Heart left ventricle (tissue), 13 donors: ENCODE data around the gene ZBTB46.

Experiments used
- CTCF ChIP-seq, 12 donors: fragments of 200-600 bp; sonication (generic) in 4 of 12; IDR thresholded peaks; one replicate each; pipeline versions ENCODE4 v1.5.0 to v1.8.0; 2018 to 2022; ENCODE audit warnings: antibody characterized with exemption in 12 of 12, mild to moderate bottlenecking in 5 of 12
- POLR2A ChIP-seq, 2 donors: fragments of 450-650 bp; IDR thresholded peaks; one replicate each; pipeline ENCODE4 v1.6.1; 2017; ENCODE audit warnings: antibody characterized with exemption in 2 of 2, mild to moderate bottlenecking in 2 of 2, moderate library complexity in 2 of 2
- donor health status: ischemic (EF 13 %, LVEDD 7.1; RV severe dilation, severe dysfunction).
- donor health status: DM: no; HTN: yes; CAD: no.
- donor health status: DM: no; HTN: no; CAD: no.
- donor health status: ischemic (EF 25% LVEDD 6.9; RV normal size, moderate dysfunction).
- donor health status: ischemic (EF 25% LVEDD 5.7; RV mildly dilated, moderate dysfunction).
- donor health status: ischemic (EF 35%, LVEDD 5.7; RV mildly dilated, moderate dysfunction).
- donor health status: nonischemic (EF 11% LVEDD 7.7; RV severe dilation, severe dysfunction).
- donor health status: DM: yes; HTN: yes; CAD: no.
- donor health status: PGD.
- donor health status: ischemic (EF 29% LVEDD 5.4; RV normal size, mild dysfunction).
- donor health status: nonischemic (EF 23%, LVEDD 6.1; RV moderate dilation, normal function).

DNA sequence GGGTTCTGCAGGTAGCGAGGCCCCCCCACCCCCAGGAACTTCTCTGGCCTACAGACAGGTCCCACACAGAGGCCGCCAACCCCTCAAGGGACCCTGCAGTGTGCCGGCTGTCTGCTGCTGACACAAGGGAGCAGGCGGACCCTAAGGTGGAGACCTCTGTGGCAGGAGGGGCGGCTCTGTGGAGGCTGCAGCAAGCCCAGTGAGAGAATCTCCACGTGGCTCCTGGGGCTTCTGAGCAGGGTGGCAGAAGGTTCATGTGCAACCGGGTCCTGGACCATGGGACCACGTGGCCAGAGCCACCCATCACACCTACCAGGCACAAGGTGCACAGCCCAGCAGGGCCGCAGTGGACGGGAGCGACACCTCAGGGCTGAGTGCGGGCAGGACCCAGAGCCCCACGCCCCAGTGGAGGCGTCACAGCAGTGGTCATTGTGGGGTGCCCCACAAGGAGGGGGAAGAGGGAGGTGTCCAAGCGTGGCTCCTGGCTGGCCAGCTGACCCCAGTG lies 127.5 kb downstream of the ZBTB46 start:
- no peak for TF ChIP-seq POLR2A (IDR thresholded peaks at IDR 0.05)
- no peak for TF ChIP-seq CTCF (IDR thresholded peaks at IDR 0.05)
